Transverse colon (tissue), 4 donors: ENCODE measurements around the gene TANGO6. TPM values are rescaled to one million over a fixed set of nuclear protein-coding genes. Genes with fewer than 3 reads are reported as not detected.

Experiments
- DNase-seq: peaks from one replicate; pipeline ENCODE4 v3.0.0-alpha.2; 2019
- H3K27ac ChIP-seq, 4 donors: fragments of 200-600 bp; sonication (generic); 2 replicates each; pipeline ENCODE4 v1.5.1; 2016 to 2018; ENCODE audit warnings: inconsistent platforms in 4 of 4
- H3K27me3 ChIP-seq: fragments of 200-600 bp; sonication (generic); 2 replicates; pipeline ENCODE4 v1.5.1; 2017; ENCODE audit warnings: inconsistent platforms
- H3K36me3 ChIP-seq, 4 donors: fragments of 200-600 bp; sonication (generic); 2 replicates each; pipeline ENCODE4 v1.5.1; 2017 to 2019; ENCODE audit warnings: inconsistent platforms in 4 of 4
- H3K4me1 ChIP-seq, 4 donors: fragments of 200-600 bp; sonication (generic); 2 replicates each; pipeline ENCODE4 v1.5.1; 2017 to 2020; ENCODE audit warnings: inconsistent platforms in 4 of 4
- H3K4me3 ChIP-seq, 4 donors: fragments of 200-600 bp; sonication (generic); 1 replicate in 1 of 4; 2 replicates in 3 of 4; pipeline versions ENCODE4 v1.5.1 to v1.6.1; 2017 to 2019; ENCODE audit warnings: inconsistent platforms in 4 of 4
- H3K9me3 ChIP-seq, 2 donors: fragments of 200-600 bp; sonication (generic); 2 replicates each; pipeline ENCODE4 v1.5.1; 2017 to 2019; ENCODE audit warnings: inconsistent platforms in 2 of 2
- EP300 ChIP-seq: sonication (generic); formaldehyde crosslinking; IDR thresholded peaks from one replicate; pipeline ENCODE4 v1.6.1; 2017; ENCODE audit warnings: antibody characterized with exemption, low read depth
- POLR2A ChIP-seq: fragments of 450-650 bp; IDR thresholded peaks from one replicate; pipeline ENCODE4 v1.6.1; 2016; ENCODE audit warnings: antibody characterized with exemption, mild to moderate bottlenecking, moderate library complexity
- POLR2AphosphoS5 ChIP-seq, 3 donors: sonication (generic); formaldehyde crosslinking; IDR thresholded peaks; one replicate each; pipeline ENCODE4 v1.6.1; 2016; ENCODE audit warnings: antibody characterized with exemption in 3 of 3
- WGBS, 2 donors: methylation state at CpG; one replicate each; pipeline ENCODE4 v1.1.5; 2018; ENCODE audit warnings: low coverage in 1 of 2; 5-methylcytosine and 5-hydroxymethylcytosine counted together
- in situ Hi-C, 4 donors: fragments of 200-750 bp; cut with MboI; loops; one replicate each; pipeline versions ENCODE4 v1.15.0 to v1.15.1; 2017; ENCODE audit warnings: low sequenced_read_pairs in 3 of 4, low pct_ligation_motif_present in 1 of 4, low pct_unique_long_range_greater_than_20kb in 1 of 4
- intact Hi-C: fragments of 100-400 bp; cut with DNase I; formaldehyde crosslinking; loops from one replicate; pipeline ENCODE4 v1.15.1; 2023; ENCODE audit warnings: low total_unique reads
- total RNA-seq, 4 donors: library from RNA; depleted of rRNA; stranded (reverse); fragments of >200 nt; gene quantifications; one replicate each; pipeline ENCODE4 v1.1.0, GENCODE V29; 2016
- TF ChIP-seq, protein P1 (sequence below), 5 experiments: fragments of 200-600 bp in 3 of 5; fragments of 450-650 bp in 2 of 5; sonication (generic) in 3 of 5; IDR thresholded peaks; 1 replicate in 2 of 5; 2 replicates in 3 of 5; pipeline ENCODE4 v1.5.1; 2016 to 2017; ENCODE audit warnings: antibody characterized with exemption in 5 of 5, inconsistent platforms in 3 of 5, mild to moderate bottlenecking in 2 of 5, moderate library complexity in 1 of 5

The TANGO6 gene
- total RNA-seq, 4 donors from 2014 or later: 10.6 to 55.4 (median 22.8) TPM

DNA sequence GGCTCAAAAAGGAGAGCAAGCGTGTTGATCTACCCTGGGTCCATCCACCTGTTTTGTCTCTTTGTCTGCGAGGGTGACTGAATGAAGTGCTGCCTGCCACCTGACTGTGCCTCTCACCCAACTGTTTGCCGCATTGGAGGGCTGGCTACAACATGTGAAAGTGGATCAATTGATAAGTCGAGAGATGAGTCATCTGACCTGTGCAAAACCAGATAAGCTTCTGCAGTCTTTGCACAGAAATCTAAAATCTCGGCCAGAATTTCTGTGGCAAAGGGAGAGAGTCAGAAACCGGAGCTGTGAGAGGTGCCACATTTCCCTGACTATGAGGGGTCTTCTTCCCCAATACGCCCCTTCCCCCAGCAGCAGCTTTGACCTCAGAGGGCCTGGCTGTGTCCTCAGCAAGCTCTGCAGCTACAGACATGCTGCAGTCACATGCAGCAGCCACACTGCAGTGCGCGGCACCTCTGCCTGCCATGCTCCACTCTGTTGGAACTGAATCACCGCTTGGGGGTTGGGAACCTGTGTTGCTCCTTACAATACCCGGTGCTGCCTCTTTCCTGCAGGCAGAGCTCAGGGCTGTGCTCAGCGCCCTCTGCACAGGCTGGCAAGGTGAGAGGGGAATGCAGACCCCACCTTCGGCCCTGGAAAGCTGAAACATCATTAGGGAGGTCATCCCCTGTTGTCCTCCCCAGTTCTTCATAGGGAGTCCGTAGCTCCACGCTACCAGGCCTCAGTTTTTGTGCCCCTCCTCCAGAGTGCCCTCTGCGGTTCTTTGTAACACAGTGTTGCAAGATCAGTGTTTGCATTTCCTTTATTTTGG is 246.0 kb downstream of the TANGO6 start:
- no peak overlapping the region for H3K4me3 ChIP-seq
- no peaks in the 10 kb centered on the region for H3K9me3 ChIP-seq
- no peak overlapping the region for H3K27ac ChIP-seq
- TF ChIP-seq, protein P1, sequence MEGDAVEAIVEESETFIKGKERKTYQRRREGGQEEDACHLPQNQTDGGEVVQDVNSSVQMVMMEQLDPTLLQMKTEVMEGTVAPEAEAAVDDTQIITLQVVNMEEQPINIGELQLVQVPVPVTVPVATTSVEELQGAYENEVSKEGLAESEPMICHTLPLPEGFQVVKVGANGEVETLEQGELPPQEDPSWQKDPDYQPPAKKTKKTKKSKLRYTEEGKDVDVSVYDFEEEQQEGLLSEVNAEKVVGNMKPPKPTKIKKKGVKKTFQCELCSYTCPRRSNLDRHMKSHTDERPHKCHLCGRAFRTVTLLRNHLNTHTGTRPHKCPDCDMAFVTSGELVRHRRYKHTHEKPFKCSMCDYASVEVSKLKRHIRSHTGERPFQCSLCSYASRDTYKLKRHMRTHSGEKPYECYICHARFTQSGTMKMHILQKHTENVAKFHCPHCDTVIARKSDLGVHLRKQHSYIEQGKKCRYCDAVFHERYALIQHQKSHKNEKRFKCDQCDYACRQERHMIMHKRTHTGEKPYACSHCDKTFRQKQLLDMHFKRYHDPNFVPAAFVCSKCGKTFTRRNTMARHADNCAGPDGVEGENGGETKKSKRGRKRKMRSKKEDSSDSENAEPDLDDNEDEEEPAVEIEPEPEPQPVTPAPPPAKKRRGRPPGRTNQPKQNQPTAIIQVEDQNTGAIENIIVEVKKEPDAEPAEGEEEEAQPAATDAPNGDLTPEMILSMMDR (IDR thresholded peaks at IDR 0.05): no peak
- no peak for TF ChIP-seq POLR2A
- no peak for TF ChIP-seq EP300
- no peak for TF ChIP-seq POLR2AphosphoS5 (IDR thresholded peaks at IDR 0.05)
- no peak for DNase-seq
- H3K36me3 ChIP-seq: no peaks in the 10 kb centered on the region
- H3K4me1 ChIP-seq: no peaks in the 10 kb centered on the region
- in situ Hi-C loops: loop anchor here in 1 of 4 donors (25.0 kb wide), 1 partner anchor 452 kb away; the partner anchor contains the start of gene CDH3
- 63 to 81% methylated on average over 3 to 16 of the region's 16 CpGs for WGBS, 2 donors
- no peaks in the 10 kb centered on the region for H3K27me3 ChIP-seq
- intact Hi-C loops: no loop called here

DNA sequence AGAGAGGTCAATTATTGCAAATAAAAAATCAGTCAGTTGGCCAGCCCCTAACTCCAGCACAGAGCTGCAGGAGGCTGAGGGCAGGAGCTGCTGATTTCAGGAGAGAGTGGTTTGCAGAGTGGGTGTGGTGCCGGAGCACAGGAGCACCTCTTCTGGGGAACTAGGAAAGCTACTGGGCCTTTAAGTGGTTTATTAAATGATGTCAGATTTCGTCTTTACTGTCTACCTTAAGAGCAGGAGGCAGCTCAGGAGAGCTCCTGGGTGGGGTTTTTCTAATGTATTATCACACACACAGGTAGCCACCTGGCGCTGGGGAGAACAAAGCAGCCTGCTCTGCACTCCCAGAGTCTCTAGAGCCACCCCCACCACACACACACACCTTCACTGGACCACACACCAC is 250.6 kb downstream of the TANGO6 start:
- intact Hi-C loops: no loop called here
- TF ChIP-seq EP300: no peak
- TF ChIP-seq, protein P1 (IDR thresholded peaks at IDR 0.05): no peak
- no peak for TF ChIP-seq POLR2A
- TF ChIP-seq POLR2AphosphoS5 (IDR thresholded peaks at IDR 0.05): no peak
- H3K27ac ChIP-seq: no peak overlapping the region
- WGBS, 2 donors: 47% methylated on average over 3 of the region's 3 CpGs; no CpG with 5 or more reads in 1 of the 2 donors
- H3K4me1 ChIP-seq: no peaks in the 10 kb centered on the region
- H3K27me3 ChIP-seq: no peaks in the 10 kb centered on the region
- H3K4me3 ChIP-seq: no peak overlapping the region
- H3K9me3 ChIP-seq: no peaks in the 10 kb centered on the region
- no peaks in the 10 kb centered on the region for H3K36me3 ChIP-seq
- in situ Hi-C loops: loop anchor here in 1 of 4 donors (25.0 kb wide), 1 partner anchor 457 kb away; the partner anchor contains the start of gene CDH3
- DNase-seq: no peak

GRCh38 chr16:69094501-69094900 is 251.2 kb downstream of the TANGO6 start:
- no peak for TF ChIP-seq EP300
- H3K27me3 ChIP-seq: no peaks in the 10 kb centered on the region
- H3K9me3 ChIP-seq: no peaks in the 10 kb centered on the region
- 70 to 75% methylated on average over 4 to 5 of the region's 5 CpGs for WGBS, 2 donors
- H3K27ac ChIP-seq: no peak overlapping the region
- H3K4me3 ChIP-seq: no peak overlapping the region
- H3K4me1 ChIP-seq: no peaks in the 10 kb centered on the region
- in situ Hi-C loops (loop anchor here in 1 of 4 donors (25.0 kb wide), 1 partner anchor 457 kb away; the partner anchor contains the start of gene CDH3), intact Hi-C loops (no loop called here)
- no peak for DNase-seq
- no peaks in the 10 kb centered on the region for H3K36me3 ChIP-seq

DNA sequence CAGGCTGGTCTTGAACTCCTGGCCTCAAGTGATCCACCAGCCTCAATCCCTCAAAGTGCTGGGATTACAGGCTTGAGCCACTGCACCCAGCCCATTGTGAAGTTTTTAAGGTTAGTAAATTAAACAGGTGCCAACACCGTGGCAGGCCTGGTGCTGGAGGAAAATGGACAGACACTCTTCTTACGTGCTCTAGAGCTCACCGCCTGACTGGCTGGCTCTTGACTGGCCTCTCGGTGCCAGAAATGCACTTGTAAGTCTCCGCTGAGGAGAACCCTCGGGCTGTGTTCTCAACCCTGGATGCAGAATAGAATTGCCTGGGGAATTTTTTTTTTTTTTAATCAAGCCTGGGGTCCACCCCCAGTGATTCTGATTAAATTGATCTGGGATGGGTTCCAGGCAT is 251.9 kb downstream of the TANGO6 start:
- Histone ChIP-seq H3K27ac (no peak overlapping the region), H3K9me3 (no peaks in the 10 kb centered on the region), H3K4me3 (no peak overlapping the region), H3K36me3 (no peaks in the 10 kb centered on the region), H3K4me1 (no peaks in the 10 kb centered on the region), H3K27me3 (no peaks in the 10 kb centered on the region)
- in situ Hi-C loops: loop anchor here in 1 of 4 donors (25.0 kb wide), 1 partner anchor 458 kb away; the partner anchor contains the start of gene CDH3
- TF ChIP-seq EP300 (no peak), POLR2A (no peak), POLR2AphosphoS5 (IDR thresholded peaks at IDR 0.05) (no peak)
- TF ChIP-seq, protein P1 (IDR thresholded peaks at IDR 0.05): no peak
- DNase-seq: no peak
- 90 to 100% methylated on average over 1 to 6 of the region's 6 CpGs for WGBS, 2 donors
- intact Hi-C loops: no loop called here
